Measurements from ENCODE around the gene LRRC31.

GRCh38 chr3:169848741-169849140 is 21.0 kb downstream of the LRRC31 start:
- no peak for TF ChIP-seq BHLHE40 (IDR thresholded peaks at IDR 0.05; ENCODE audit: borderline replicate concordance)
- TF ChIP-seq LEF1 (IDR thresholded peaks at IDR 0.05; ENCODE audit: borderline replicate concordance) = no peak
- TF ChIP-seq TARDBP (IDR thresholded peaks at IDR 0.05) = no peak
- TF ChIP-seq FOXA1 (IDR thresholded peaks at IDR 0.05) = no peak
- no peak for TF ChIP-seq NFRKB (IDR thresholded peaks at IDR 0.05)
- TF ChIP-seq ELF4 (IDR thresholded peaks at IDR 0.05) = no peak

Measured in HEK293T (cell line).